ENCODE measurements around the gene ERBB4. TPM values are rescaled to one million over a fixed set of nuclear protein-coding genes. Genes with fewer than 3 reads are reported as not detected.

ERBB4 gene
- total RNA-seq, 1 experiment from 2014 or later = 40.6 TPM

GRCh38 chr2:212359425-212360067 lies 179.1 kb downstream of the ERBB4 start:
- no peaks in the 10 kb centered on the region for H3K27me3 ChIP-seq (replicated peaks; ENCODE audit: insufficient read depth, low read depth, low read length, poor library complexity)
- H3K9me3 ChIP-seq (ENCODE audit: low read depth, low read length, poor library complexity, severe bottlenecking) = no peaks in the 10 kb centered on the region
- DNase-seq (ENCODE audit: low spot score) = no peak
- intact Hi-C loops (cut with micrococcal nuclease; ENCODE audit: unreplicated experiment) = no loop called here
- H3K4me1 ChIP-seq (ENCODE audit: insufficient read depth, low read length, poor library complexity, severe bottlenecking) = peaks cover 38% of the 10 kb centered on the region
- no peak overlapping the region for H3K4me3 ChIP-seq (ENCODE audit: low read depth, low read length, poor library complexity, severe bottlenecking)
- BruUV-seq (replicated peaks) = no TSS peak
- CTCF ChIA-PET = no interaction called here
- POLR2A ChIA-PET (ENCODE audit: low non-redundant PET) = no interaction called here
- no peak overlapping the region for H3K27ac ChIP-seq (ENCODE audit: low read depth, low read length, poor library complexity, severe bottlenecking)
- TF ChIP-seq EZH2 (IDR thresholded peaks at IDR 0.05; ENCODE audit: borderline replicate concordance, low read depth, low read length, poor library complexity, severe bottlenecking) (no peak), CTCF (conservative IDR thresholded peaks at IDR 0.05; ENCODE audit: low read depth, low read length) (no peak)
- no peaks in the 10 kb centered on the region for H3K36me3 ChIP-seq (ENCODE audit: insufficient read depth, low read length, poor library complexity, severe bottlenecking)

GRCh38 chr2:212357606-212358005 lies 181.0 kb downstream of the ERBB4 start:
- Histone ChIP-seq H3K4me1 (ENCODE audit: insufficient read depth, low read length, poor library complexity, severe bottlenecking) (peaks cover 29% of the 10 kb centered on the region), H3K27me3 (replicated peaks; ENCODE audit: insufficient read depth, low read depth, low read length, poor library complexity) (no peaks in the 10 kb centered on the region), H3K36me3 (ENCODE audit: insufficient read depth, low read length, poor library complexity, severe bottlenecking) (no peaks in the 10 kb centered on the region), H3K9me3 (ENCODE audit: low read depth, low read length, poor library complexity, severe bottlenecking) (no peaks in the 10 kb centered on the region), H3K4me3 (ENCODE audit: low read depth, low read length, poor library complexity, severe bottlenecking) (no peak overlapping the region), H3K27ac (ENCODE audit: low read depth, low read length, poor library complexity, severe bottlenecking) (no peak overlapping the region)
- no TSS peak for BruUV-seq (replicated peaks)
- CTCF ChIA-PET = no interaction called here
- intact Hi-C loops (cut with micrococcal nuclease; ENCODE audit: unreplicated experiment) = no loop called here
- no peak for DNase-seq (ENCODE audit: low spot score)
- POLR2A ChIA-PET (ENCODE audit: low non-redundant PET) = interaction anchor here (0.5 kb wide), 1 partner anchor 230 kb away, joined by 3 read pairs; no protein-coding TSS in a partner anchor
- TF ChIP-seq EZH2 (IDR thresholded peaks at IDR 0.05; ENCODE audit: borderline replicate concordance, low read depth, low read length, poor library complexity, severe bottlenecking) (no peak), CTCF (conservative IDR thresholded peaks at IDR 0.05; ENCODE audit: low read depth, low read length) (no peak)

GRCh38 chr2:212354382-212354781 lies 184.2 kb downstream of the ERBB4 start:
- TF ChIP-seq CTCF (conservative IDR thresholded peaks at IDR 0.05; ENCODE audit: low read depth, low read length) (no peak), EZH2 (IDR thresholded peaks at IDR 0.05; ENCODE audit: borderline replicate concordance, low read depth, low read length, poor library complexity, severe bottlenecking) (no peak)
- Histone ChIP-seq H3K4me1 (ENCODE audit: insufficient read depth, low read length, poor library complexity, severe bottlenecking) (peaks cover 3% of the 10 kb centered on the region), H3K36me3 (ENCODE audit: insufficient read depth, low read length, poor library complexity, severe bottlenecking) (no peaks in the 10 kb centered on the region), H3K4me3 (ENCODE audit: low read depth, low read length, poor library complexity, severe bottlenecking) (no peak overlapping the region), H3K27me3 (replicated peaks; ENCODE audit: insufficient read depth, low read depth, low read length, poor library complexity) (no peaks in the 10 kb centered on the region), H3K27ac (ENCODE audit: low read depth, low read length, poor library complexity, severe bottlenecking) (no peak overlapping the region), H3K9me3 (ENCODE audit: low read depth, low read length, poor library complexity, severe bottlenecking) (no peaks in the 10 kb centered on the region)
- BruUV-seq (replicated peaks) = no TSS peak
- intact Hi-C loops (cut with micrococcal nuclease; ENCODE audit: unreplicated experiment) = no loop called here
- ChIA-PET CTCF (no interaction called here), POLR2A (ENCODE audit: low non-redundant PET) (no interaction called here)
- no peak for DNase-seq (ENCODE audit: low spot score)
